Activated B cell treated with CpG ODN at 0.5 μM for 24 hours (primary cell): ENCODE data around the gene NSD1. TPM values are rescaled to one million over a fixed set of nuclear protein-coding genes. Genes with fewer than 3 reads are reported as not detected.

Experiments
- ATAC-seq: fragments of 200-7000 bp; cut with Tn5 transposase; one replicate; pipeline ENCODE4 v1.10.0; 2021; ENCODE audit warnings: low read depth, mild to moderate bottlenecking, moderate library complexity
- CTCF ChIA-PET: fragments of 350-600 bp; sonication (Branson Sonifier 250); formaldehyde crosslinking; loops from one replicate; lab custom pipeline; 2021; ENCODE audit warnings: antibody characterized with exemption; lab: Charles Lee
- POLR2A ChIA-PET: fragments of 350-600 bp; sonication (Branson Sonifier 250); formaldehyde crosslinking; loops from one replicate; lab custom pipeline; 2021; ENCODE audit warnings: antibody characterized with exemption; lab: Charles Lee
- DNase-seq: peaks from one replicate; pipeline ENCODE4 v3.0.0; 2022
- H3K27ac Mint-ChIP-seq: one replicate; pipeline ENCODE4 v1.8.0; 2020; ENCODE audit warnings: mixed read lengths
- H3K27me3 Mint-ChIP-seq: one replicate; pipeline ENCODE4 v1.8.0; 2021; ENCODE audit warnings: mixed read lengths
- H3K36me3 Mint-ChIP-seq: one replicate; pipeline ENCODE4 v1.8.0; 2021; ENCODE audit warnings: low read depth, mixed read lengths
- H3K4me1 Mint-ChIP-seq: one replicate; pipeline ENCODE4 v1.8.0; 2021; ENCODE audit warnings: mixed read lengths
- H3K4me3 Mint-ChIP-seq: one replicate; pipeline ENCODE4 v1.8.0; 2020; ENCODE audit warnings: mild to moderate bottlenecking, mixed read lengths
- H3K9me3 Mint-ChIP-seq: one replicate; pipeline ENCODE4 v1.8.0; 2020; ENCODE audit warnings: mixed read lengths
- CTCF ChIP-seq: fragments of 200-600 bp; IDR thresholded peaks from one replicate; pipeline ENCODE4 v1.8.0; 2022; ENCODE audit warnings: antibody characterized with exemption, mild to moderate bottlenecking
- intact Hi-C: fragments of 100-400 bp; cut with micrococcal nuclease; formaldehyde crosslinking; loops from one replicate; pipeline ENCODE4 v1.15.1; 2024
- total RNA-seq: library from RNA; stranded (reverse); gene quantifications from 2 replicates; pipeline ENCODE4 v1.2.3, GENCODE V29; 2022

Gene NSD1
- total RNA-seq, 1 donor from 2014 or later: 108 TPM

GRCh38 chr5:177162379-177162778, 28.8 kb downstream of the NSD1 start:
- no peaks in the 10 kb centered on the region for H3K9me3 Mint-ChIP-seq
- H3K4me3 Mint-ChIP-seq: no peak overlapping the region
- H3K27ac Mint-ChIP-seq: no peak overlapping the region
- peaks cover 35% of the 10 kb centered on the region for H3K4me1 Mint-ChIP-seq
- intact Hi-C loops: no loop called here
- no peaks in the 10 kb centered on the region for H3K27me3 Mint-ChIP-seq
- ChIA-PET POLR2A (no interaction called here), CTCF (no interaction called here)
- ATAC-seq (no peak), DNase-seq (no peak)
- no peak for TF ChIP-seq CTCF
- H3K36me3 Mint-ChIP-seq: peaks cover 31% of the 10 kb centered on the region

- POLR2A ChIA-PET: interaction anchor here (0.8 kb wide), 1 partner anchor 10 kb away, joined by 7 read pairs; no protein-coding TSS in a partner anchor
- DNase-seq (no peak), ATAC-seq (no peak)
- TF ChIP-seq CTCF: no peak
- Mint-ChIP-seq H3K4me1 (peaks cover 24% of the 10 kb centered on the region), H3K36me3 (peaks cover 35% of the 10 kb centered on the region), H3K27ac (no peak overlapping the region), H3K4me3 (no peak overlapping the region), H3K9me3 (no peaks in the 10 kb centered on the region), H3K27me3 (no peaks in the 10 kb centered on the region)
- intact Hi-C loops: no loop called here
- CTCF ChIA-PET: interaction anchor here (0.6 kb wide), 1 partner anchor 302 kb away, joined by 3 read pairs; no protein-coding TSS in a partner anchor
These were observed 29.9 kb downstream of the NSD1 start for GRCh38 chr5:177163500-177163899.

GRCh38 chr5:177169271-177169670, 35.7 kb downstream of the NSD1 start:
- Mint-ChIP-seq H3K36me3 (peaks cover 50% of the 10 kb centered on the region), H3K9me3 (no peaks in the 10 kb centered on the region), H3K27ac (no peak overlapping the region), H3K4me3 (no peak overlapping the region), H3K4me1 (peaks cover 16% of the 10 kb centered on the region), H3K27me3 (no peaks in the 10 kb centered on the region)
- CTCF ChIA-PET: no interaction called here
- POLR2A ChIA-PET: interaction anchor here (0.9 kb wide), 1 partner anchor 10 kb away, joined by 7 read pairs; no protein-coding TSS in a partner anchor
- ATAC-seq (no peak), DNase-seq (no peak)
- TF ChIP-seq CTCF: no peak
- intact Hi-C loops: no loop called here

- intact Hi-C loops: no loop called here
- H3K36me3 Mint-ChIP-seq: peaks cover 35% of the 10 kb centered on the region
- no peak for DNase-seq
- peak overlapping the region; percentile 56 for H3K27ac Mint-ChIP-seq
- no peak overlapping the region for H3K4me3 Mint-ChIP-seq
- no peak for TF ChIP-seq CTCF
- ChIA-PET POLR2A (no interaction called here), CTCF (interaction anchor here (0.8 kb wide), 1 partner anchor 59 kb away, joined by 3 read pairs; no protein-coding TSS in a partner anchor)
- no peaks in the 10 kb centered on the region for H3K27me3 Mint-ChIP-seq
- peaks cover 37% of the 10 kb centered on the region for H3K4me1 Mint-ChIP-seq
- no peak for ATAC-seq
- H3K9me3 Mint-ChIP-seq: no peaks in the 10 kb centered on the region
These were observed 38.4 kb downstream of the NSD1 start for GRCh38 chr5:177171961-177172360.

GRCh38 chr5:177175336-177175735, 41.8 kb downstream of the NSD1 start:
- Mint-ChIP-seq H3K4me1 (peaks cover 55% of the 10 kb centered on the region), H3K4me3 (no peak overlapping the region), H3K27me3 (no peaks in the 10 kb centered on the region), H3K9me3 (no peaks in the 10 kb centered on the region), H3K36me3 (peaks cover 23% of the 10 kb centered on the region), H3K27ac (peak overlapping the region; percentile 13)
- CTCF ChIA-PET: no interaction called here
- POLR2A ChIA-PET: interaction anchor here (0.5 kb wide), 1 partner anchor 125 kb away, joined by 4 read pairs; no protein-coding TSS in a partner anchor
- DNase-seq: no peak
- ATAC-seq: no peak
- TF ChIP-seq CTCF: no peak
- intact Hi-C loops: loop anchor here (2.0 to 5.0 kb wide), 3 partner anchors 17 to 63 kb away; partner anchors contain the start of gene NSD1
